ENCODE data around the gene AOAH. TPM values are rescaled to one million over a fixed set of nuclear protein-coding genes. Genes with fewer than 3 reads are reported as not detected.
A peak's percentile ranks its signal among the peaks of the same experiment; 100 is the strongest.
"Not testable (repeated sequence)": the region's sequence is repeated elsewhere in the genome, so short reads cannot be mapped to it uniquely, and the experiment has no call there.

The AOAH gene
- total RNA-seq, 4 donors from 2014 or later, result 0.68 to 12.0 (median 4.8) TPM

DNA sequence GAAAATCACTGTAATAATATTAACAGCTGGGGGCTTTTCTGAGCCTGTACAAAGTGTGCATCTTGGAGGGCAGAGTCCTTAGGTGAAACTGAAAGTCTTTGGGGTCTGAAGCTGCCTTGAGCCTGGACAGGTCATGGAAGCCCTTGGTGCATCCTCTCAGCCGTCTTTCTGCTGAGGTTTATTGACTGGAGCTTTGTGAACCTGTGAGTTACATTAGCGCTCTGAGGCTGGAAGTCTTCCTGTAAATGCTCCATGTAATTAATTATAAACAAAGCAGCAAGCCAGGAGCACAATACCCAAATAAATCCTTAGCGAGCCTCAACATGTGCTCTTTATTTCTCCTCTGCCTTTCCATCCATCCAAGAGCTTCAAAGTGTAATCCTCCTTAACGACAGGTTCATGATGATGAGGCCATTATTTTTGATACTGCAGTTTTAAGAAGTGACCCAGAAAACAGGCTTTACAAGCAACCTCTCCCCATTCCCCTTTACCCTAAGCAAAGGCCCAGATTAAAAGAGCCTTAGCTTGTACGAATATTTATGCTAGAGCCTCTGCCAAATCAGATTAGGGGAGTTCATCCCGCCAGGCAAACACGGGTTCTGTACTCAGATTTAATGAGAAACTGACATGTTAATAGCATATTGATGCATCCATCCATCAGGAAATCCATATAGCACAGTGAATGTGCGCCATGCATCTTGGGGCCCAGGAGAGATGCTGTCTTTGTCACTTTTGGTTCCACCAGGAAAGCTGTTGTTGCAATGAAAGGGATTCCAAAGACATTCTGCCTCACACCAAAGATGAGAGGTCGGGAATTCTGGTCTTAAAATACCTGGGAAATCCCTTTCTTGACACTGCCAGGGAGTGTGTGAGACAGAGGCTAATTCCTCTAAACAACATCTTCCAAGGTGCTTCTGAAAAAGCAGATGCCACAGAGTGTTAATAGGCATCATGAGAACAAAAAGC, 216.5 kb downstream of the AOAH start:
- H3K27ac ChIP-seq, result peak overlapping the region in 2 of 4 donors; percentile 10 to 19
- intact Hi-C loops (cut with DNase I), result no loop called here
- no peaks in the 10 kb centered on the region for H3K9me3 ChIP-seq
- DNase-seq, result no peak
- peaks cover 0 to 26% (median 19%) of the 10 kb centered on the region in 3 donors for H3K4me1 ChIP-seq
- H3K4me3 ChIP-seq, result no peak overlapping the region
- H3K36me3 ChIP-seq, result no peaks in the 10 kb centered on the region
- no peak for TF ChIP-seq POLR2A (IDR thresholded peaks at IDR 0.05)
- TF ChIP-seq, protein P1, sequence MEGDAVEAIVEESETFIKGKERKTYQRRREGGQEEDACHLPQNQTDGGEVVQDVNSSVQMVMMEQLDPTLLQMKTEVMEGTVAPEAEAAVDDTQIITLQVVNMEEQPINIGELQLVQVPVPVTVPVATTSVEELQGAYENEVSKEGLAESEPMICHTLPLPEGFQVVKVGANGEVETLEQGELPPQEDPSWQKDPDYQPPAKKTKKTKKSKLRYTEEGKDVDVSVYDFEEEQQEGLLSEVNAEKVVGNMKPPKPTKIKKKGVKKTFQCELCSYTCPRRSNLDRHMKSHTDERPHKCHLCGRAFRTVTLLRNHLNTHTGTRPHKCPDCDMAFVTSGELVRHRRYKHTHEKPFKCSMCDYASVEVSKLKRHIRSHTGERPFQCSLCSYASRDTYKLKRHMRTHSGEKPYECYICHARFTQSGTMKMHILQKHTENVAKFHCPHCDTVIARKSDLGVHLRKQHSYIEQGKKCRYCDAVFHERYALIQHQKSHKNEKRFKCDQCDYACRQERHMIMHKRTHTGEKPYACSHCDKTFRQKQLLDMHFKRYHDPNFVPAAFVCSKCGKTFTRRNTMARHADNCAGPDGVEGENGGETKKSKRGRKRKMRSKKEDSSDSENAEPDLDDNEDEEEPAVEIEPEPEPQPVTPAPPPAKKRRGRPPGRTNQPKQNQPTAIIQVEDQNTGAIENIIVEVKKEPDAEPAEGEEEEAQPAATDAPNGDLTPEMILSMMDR (IDR thresholded peaks at IDR 0.05), result no peak
- 25 to 27% methylated on average over 9 of the region's 9 CpGs for WGBS, 2 donors
- H3K27me3 ChIP-seq, result no peaks in the 10 kb centered on the region

DNA sequence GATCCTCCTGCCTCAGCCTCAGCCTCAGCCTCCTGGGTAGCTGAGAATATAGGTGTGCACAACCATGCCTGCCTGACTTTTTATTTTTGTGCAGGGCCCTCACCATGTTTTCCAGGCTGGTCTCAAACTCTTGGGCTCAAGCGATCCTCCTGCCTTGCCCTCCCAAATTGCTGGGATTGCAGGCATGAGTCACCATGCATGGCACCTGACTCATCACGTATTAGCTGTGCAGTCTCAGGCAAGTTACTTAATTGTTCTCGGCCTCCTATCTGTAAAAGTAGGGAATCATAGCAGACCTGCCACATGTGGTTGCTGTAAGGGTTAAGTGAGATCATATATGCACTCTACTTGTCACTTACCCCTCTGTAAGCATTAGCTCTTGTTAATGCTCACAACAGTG, 217.5 kb downstream of the AOAH start:
- Histone ChIP-seq H3K9me3 (no peaks in the 10 kb centered on the region), H3K27me3 (no peaks in the 10 kb centered on the region), H3K4me1 (peaks cover 0 to 26% (median 19%) of the 10 kb centered on the region in 3 donors), H3K36me3 (no peaks in the 10 kb centered on the region), H3K27ac (peak overlapping the region in 2 of 4 donors; percentile 10 to 19), H3K4me3 (no peak overlapping the region)
- no peak for DNase-seq
- intact Hi-C loops (cut with DNase I), result no loop called here
- WGBS, 2 donors, result 61 to 71% methylated on average over 2 of the region's 3 CpGs
- TF ChIP-seq, protein P1 (IDR thresholded peaks at IDR 0.05), result no peak
- TF ChIP-seq POLR2A (IDR thresholded peaks at IDR 0.05), result no peak

DNA sequence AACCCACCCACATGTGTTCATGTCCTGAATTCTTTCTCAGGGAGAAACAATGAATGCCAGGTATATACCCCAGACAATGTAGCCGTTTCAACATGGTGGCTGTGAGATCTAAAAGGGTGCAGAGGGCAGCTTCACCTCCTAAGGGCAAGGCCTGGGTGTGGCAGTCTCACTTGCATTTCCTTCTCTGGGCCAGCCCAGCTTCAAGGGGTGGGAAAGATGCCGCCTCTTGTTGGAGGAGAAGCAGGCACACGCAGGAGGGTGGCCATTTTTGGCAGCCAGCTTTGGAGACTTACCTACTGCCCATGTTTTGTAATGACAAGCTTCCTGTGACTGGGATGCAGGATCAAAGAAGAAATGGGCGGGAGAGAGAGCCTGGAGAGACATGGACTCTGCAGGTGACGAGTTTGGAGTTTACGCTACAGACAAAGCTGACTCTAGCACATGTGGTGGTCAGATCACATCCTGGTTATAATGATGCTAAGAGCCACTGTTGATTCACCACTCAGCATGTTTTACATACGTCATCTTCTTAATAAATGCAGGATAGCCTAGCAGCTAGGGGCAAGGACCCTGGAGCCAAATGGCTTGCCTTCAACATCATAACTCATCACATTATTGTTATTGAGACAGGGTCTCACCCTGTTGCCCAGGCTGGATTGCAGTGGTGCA, 218.0 kb downstream of the AOAH start:
- Histone ChIP-seq H3K36me3 (no peaks in the 10 kb centered on the region), H3K9me3 (no peaks in the 10 kb centered on the region), H3K4me3 (no peak overlapping the region), H3K27me3 (no peaks in the 10 kb centered on the region), H3K4me1 (peaks cover 0 to 26% (median 19%) of the 10 kb centered on the region in 3 donors), H3K27ac (no peak overlapping the region)
- no peak for TF ChIP-seq POLR2A (IDR thresholded peaks at IDR 0.05)
- TF ChIP-seq, protein P1 (IDR thresholded peaks at IDR 0.05), result no peak
- intact Hi-C loops (cut with DNase I), result no loop called here
- no peak for DNase-seq
- WGBS, 2 donors, result 85 to 87% methylated on average over 4 to 6 of the region's 7 CpGs

DNA sequence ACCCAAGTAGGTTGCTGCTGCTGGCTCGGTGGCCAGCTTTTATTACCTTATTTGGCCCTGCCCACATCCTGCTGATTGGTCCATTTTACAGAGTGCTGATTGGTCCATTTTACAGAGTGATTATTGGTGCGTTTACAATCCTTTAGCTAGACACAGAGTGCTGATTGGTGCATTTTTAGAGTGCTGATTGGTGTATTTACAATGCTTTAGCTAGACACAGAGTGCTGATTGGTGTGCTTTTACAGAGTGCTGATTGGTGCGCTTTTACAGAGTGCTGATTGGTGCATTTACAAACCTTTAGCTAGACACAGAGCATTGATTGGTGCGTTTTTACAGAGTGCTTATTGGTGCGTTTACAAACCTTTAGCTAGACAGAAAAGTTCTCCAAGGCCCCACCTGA, 219.7 kb downstream of the AOAH start:
- WGBS, 2 donors, result 88 to 92% methylated on average over 4 to 5 of the region's 5 CpGs

DNA sequence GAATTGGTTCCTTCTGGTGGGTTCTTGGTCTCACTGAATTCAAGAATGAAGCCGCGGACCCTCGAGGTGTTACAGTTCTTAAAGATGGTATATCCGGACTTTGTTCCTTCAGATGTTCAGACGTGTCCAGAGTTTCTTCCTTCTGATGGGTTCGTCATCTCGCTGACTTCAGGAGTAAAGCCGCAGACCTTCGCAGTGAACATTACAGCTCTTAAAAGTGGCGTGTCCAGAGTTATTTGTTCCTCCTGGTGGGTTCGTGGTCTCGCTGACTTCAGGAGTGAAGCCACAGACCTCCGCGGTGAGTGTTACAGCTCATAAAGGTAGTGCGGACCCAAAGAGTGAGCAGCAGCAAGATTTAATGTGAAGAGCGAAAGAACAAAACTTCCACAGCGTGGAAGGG, 220.1 kb downstream of the AOAH start:
- H3K36me3 ChIP-seq; H3K9me3 ChIP-seq; intact Hi-C loops (cut with DNase I); DNase-seq; H3K27ac ChIP-seq; H3K4me3 ChIP-seq; H3K27me3 ChIP-seq: not testable (repeated sequence)
- 92 to 95% methylated on average over 16 to 17 of the region's 17 CpGs for WGBS, 2 donors
- H3K4me1 ChIP-seq, result peaks cover 0 to 26% (median 19%) of the 10 kb centered on the region in 3 donors

More for the DNA sequence above, 219.7 kb downstream of the AOAH start:
- H3K9me3 ChIP-seq; DNase-seq; H3K36me3 ChIP-seq; H3K27me3 ChIP-seq; H3K27ac ChIP-seq; intact Hi-C loops (cut with DNase I); H3K4me3 ChIP-seq: not testable (repeated sequence)
- H3K4me1 ChIP-seq, result peaks cover 0 to 26% (median 19%) of the 10 kb centered on the region in 3 donors

DNA sequence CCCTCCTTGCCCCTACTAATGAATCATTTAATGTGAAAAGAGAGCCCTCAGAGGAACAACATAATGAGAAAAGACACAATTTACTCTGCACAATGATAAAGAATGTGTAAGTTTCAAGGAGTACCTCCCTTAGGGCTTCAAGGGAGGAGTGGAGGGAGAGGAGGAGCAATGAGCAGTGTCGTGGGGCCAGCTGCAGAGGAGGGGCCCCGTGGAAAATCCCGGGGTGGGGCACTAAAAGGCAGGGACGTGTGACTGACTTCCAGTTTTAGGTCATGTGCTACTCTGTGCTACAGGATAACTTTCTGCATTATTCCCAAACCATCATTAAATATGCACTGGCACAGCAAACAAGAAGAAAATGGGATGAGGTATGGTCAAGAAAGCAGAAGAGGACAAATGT, 226.5 kb downstream of the AOAH start:
- Histone ChIP-seq H3K36me3 (no peaks in the 10 kb centered on the region), H3K27me3 (no peaks in the 10 kb centered on the region), H3K9me3 (no peaks in the 10 kb centered on the region), H3K4me1 (peaks cover 0 to 21% (median 10%) of the 10 kb centered on the region in 3 donors), H3K4me3 (no peak overlapping the region), H3K27ac (peak overlapping the region; percentile 49 to 73 (median 59))
- intact Hi-C loops (cut with DNase I), result no loop called here
- 11 to 27% methylated on average over 4 of the region's 4 CpGs for WGBS, 2 donors
- TF ChIP-seq, protein P1 (IDR thresholded peaks at IDR 0.05), result no peak
- TF ChIP-seq POLR2A (IDR thresholded peaks at IDR 0.05), result no peak
- no peak for DNase-seq

DNA sequence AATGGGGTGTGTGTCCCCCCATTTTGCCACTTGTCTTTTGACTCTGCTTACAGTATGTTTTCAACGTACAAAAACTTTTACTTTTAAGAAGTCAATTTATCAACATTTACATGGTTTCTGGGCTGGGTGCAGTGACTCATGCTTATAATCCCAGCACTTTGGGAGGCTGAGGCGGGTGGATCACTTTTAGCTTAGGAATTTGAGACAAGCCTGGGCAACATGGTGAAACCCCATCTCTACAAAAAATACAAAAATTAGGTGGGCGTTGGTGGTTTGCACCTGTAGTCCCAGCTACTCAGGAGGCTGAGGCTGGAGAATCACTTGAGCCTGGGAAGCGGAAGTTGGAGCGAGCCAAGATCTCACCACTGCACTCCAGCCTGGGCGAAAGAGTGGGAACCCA, 227.1 kb downstream of the AOAH start:
- H3K9me3 ChIP-seq; H3K4me3 ChIP-seq; DNase-seq; H3K36me3 ChIP-seq; H3K27me3 ChIP-seq; intact Hi-C loops (cut with DNase I): not testable (repeated sequence)
- Histone ChIP-seq H3K4me1 (peaks cover 0 to 21% (median 10%) of the 10 kb centered on the region in 3 donors), H3K27ac (peak overlapping the region; percentile 49 to 73 (median 59))
- 36 to 50% methylated on average over 6 of the region's 6 CpGs for WGBS, 2 donors

All from esophagus squamous epithelium (tissue), 5 donors.